Colonic mucosa (tissue), 4 donors: ENCODE data around the gene RPL27. TPM values are rescaled to one million over a fixed set of nuclear protein-coding genes. Genes with fewer than 3 reads are reported as not detected.

Source experiments
- DNase-seq: peaks from one replicate; pipeline ENCODE4 v3.0.0-alpha.2; 2020
- H3K27ac ChIP-seq: fragments of 200-600 bp; one replicate; pipeline ENCODE4 v1.8.0; 2021
- H3K27me3 ChIP-seq: fragments of 200-600 bp; one replicate; pipeline ENCODE4 v1.8.0; 2021
- H3K36me3 ChIP-seq: fragments of 200-600 bp; one replicate; pipeline ENCODE4 v1.8.0; 2021
- H3K4me1 ChIP-seq: fragments of 200-600 bp; one replicate; pipeline ENCODE4 v1.8.0; 2021; ENCODE audit warnings: mild to moderate bottlenecking
- H3K4me3 ChIP-seq: fragments of 200-600 bp; one replicate; pipeline ENCODE4 v1.8.0; 2021
- H3K9ac ChIP-seq, 2 donors: one replicate each; pipeline ENCODE4 v1.7.0; 2013; ENCODE audit warnings: control low read depth in 2 of 2, low read depth in 2 of 2, low read length in 2 of 2
- H3K9me3 ChIP-seq: fragments of 200-600 bp; one replicate; pipeline ENCODE4 v1.8.0; 2021
- CTCF ChIP-seq: fragments of 200-600 bp; IDR thresholded peaks from one replicate; pipeline ENCODE4 v1.8.0; 2022; ENCODE audit warnings: antibody characterized with exemption, mild to moderate bottlenecking
- intact Hi-C: fragments of 100-400 bp; cut with DNase I; formaldehyde crosslinking; loops from one replicate; pipeline ENCODE4 v1.14.1; 2022
- total RNA-seq, 2 donors: library from RNA; stranded (reverse); fragmentation: NEBNext Ultra II Directional in 1 of 2; extraction: Animal tissue kit (Norgen Biotek cat#: 25700) in 1 of 2; gene quantifications; one replicate each; pipeline ENCODE4 v1.2.1, GENCODE V29; 2021
- donor health status: healthy.
- donor health status: DM: no; HTN: no; CAD: no.
- donor health status: DM: no; HTN: no; CAD: no.

The RPL27 gene
- total RNA-seq, 2 donors from 2014 or later, result 707 to 851 TPM

DNA sequence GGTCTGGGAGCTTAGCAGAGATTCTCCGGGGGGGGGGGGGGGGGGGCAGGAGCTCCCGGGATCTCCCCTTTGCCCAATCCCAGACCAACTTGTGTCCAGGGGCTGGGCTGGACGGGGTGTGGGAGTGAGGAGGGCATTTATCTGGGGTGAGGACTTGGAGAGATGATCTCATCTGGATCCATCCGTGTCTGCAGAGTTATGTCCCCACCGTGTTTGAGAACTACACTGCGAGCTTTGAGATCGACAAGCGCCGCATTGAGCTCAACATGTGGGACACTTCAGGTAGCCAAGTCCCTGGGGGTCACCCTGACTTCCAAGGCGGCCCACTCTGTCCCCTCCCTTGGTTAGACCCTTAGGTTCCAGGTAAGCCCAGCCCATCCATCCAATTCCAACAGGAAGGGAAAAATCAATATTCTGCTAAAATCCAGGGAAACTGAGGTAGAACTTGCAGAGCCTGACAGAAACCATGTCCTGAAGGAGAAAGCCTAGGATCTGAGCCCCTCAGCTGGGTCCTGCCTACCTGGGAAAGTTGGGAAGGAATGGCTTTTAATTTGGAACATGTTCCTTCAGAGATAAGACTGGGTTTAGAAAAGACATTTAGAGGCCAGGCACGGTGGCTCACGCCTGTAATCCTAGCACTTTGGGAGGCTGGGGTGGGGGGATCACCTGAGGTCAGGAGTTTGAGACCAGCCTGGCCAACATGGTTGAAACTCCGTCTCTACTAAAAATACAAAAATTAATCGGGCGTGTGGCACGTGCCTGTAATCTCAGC, 27.7 kb downstream of the RPL27 start:
- no peak for DNase-seq
- H3K4me3 ChIP-seq, result no peak overlapping the region
- H3K4me1 ChIP-seq, result no peaks in the 10 kb centered on the region
- H3K9me3 ChIP-seq, result no peaks in the 10 kb centered on the region
- H3K27me3 ChIP-seq, result no peaks in the 10 kb centered on the region
- H3K36me3 ChIP-seq, result no peaks in the 10 kb centered on the region
- intact Hi-C loops, result loop anchor here (10.0 kb wide), 2 partner anchors 289 to 319 kb away; no protein-coding TSS in a partner anchor
- H3K9ac ChIP-seq, result no peak overlapping the region
- H3K27ac ChIP-seq, result no peak overlapping the region
- no peak for TF ChIP-seq CTCF

GRCh38 chr17:43026595-43026994, 28.4 kb downstream of the RPL27 start:
- Histone ChIP-seq H3K4me1 (no peaks in the 10 kb centered on the region), H3K9me3 (no peaks in the 10 kb centered on the region), H3K27ac (no peak overlapping the region), H3K36me3 (no peaks in the 10 kb centered on the region), H3K27me3 (no peaks in the 10 kb centered on the region), H3K4me3 (no peak overlapping the region), H3K9ac (no peak overlapping the region)
- TF ChIP-seq CTCF, result no peak
- DNase-seq, result no peak
- intact Hi-C loops, result loop anchor here (10.0 kb wide), 2 partner anchors 288 to 318 kb away; no protein-coding TSS in a partner anchor

- H3K4me3 ChIP-seq, result no peak overlapping the region
- H3K9ac ChIP-seq, result no peak overlapping the region
- no peak overlapping the region for H3K27ac ChIP-seq
- intact Hi-C loops, result loop anchor here (10.0 kb wide), 2 partner anchors 287 to 317 kb away; no protein-coding TSS in a partner anchor
- no peaks in the 10 kb centered on the region for H3K27me3 ChIP-seq
- no peak for TF ChIP-seq CTCF
- no peaks in the 10 kb centered on the region for H3K4me1 ChIP-seq
- no peaks in the 10 kb centered on the region for H3K36me3 ChIP-seq
- H3K9me3 ChIP-seq, result no peaks in the 10 kb centered on the region
- DNase-seq, result no peak
These were observed 29.1 kb downstream of the RPL27 start for GRCh38 chr17:43027091-43028032.

- TF ChIP-seq CTCF, result no peak
- intact Hi-C loops, result loop anchor here (10.0 kb wide), 2 partner anchors 286 to 316 kb away; no protein-coding TSS in a partner anchor
- Histone ChIP-seq H3K36me3 (no peaks in the 10 kb centered on the region), H3K4me3 (no peak overlapping the region), H3K9ac (no peak overlapping the region), H3K27ac (no peak overlapping the region), H3K27me3 (no peaks in the 10 kb centered on the region), H3K4me1 (no peaks in the 10 kb centered on the region), H3K9me3 (no peaks in the 10 kb centered on the region)
- no peak for DNase-seq
These were observed 30.1 kb downstream of the RPL27 start for GRCh38 chr17:43028221-43028861.

DNA sequence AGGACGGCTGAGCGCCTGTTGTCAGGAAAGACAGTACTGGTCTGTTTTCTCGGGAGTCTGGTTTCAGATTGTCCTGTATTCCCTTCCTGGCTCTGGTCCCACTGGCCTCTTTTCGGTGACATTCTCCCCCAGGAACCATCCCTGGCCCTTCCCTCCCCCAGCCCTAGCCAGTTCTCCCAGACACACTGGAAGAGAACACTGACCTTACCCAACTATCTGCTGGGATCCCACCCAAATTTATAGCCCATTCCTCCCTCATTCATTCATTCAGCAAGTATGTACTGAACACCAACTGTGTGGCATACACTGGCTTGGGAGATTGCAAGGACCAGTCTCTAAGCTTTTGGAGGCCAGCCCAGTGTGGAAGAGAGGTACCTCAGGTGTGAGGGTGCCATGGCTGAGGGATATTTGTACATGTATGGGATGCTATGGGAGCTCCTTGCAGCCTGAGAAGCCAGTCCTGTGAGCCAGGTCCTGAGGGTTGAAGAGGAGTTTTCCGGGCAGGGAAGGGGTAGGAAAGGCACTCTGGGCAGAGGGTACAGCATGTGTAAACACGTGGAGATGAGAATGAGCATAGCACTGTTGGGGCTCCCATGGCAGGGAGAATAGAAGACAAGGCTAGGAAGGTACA, 32.0 kb downstream of the RPL27 start:
- Histone ChIP-seq H3K36me3 (no peaks in the 10 kb centered on the region), H3K9me3 (no peaks in the 10 kb centered on the region), H3K4me1 (no peaks in the 10 kb centered on the region), H3K27ac (no peak overlapping the region), H3K9ac (no peak overlapping the region), H3K4me3 (no peak overlapping the region), H3K27me3 (no peaks in the 10 kb centered on the region)
- TF ChIP-seq CTCF, result no peak
- no peak for DNase-seq
- intact Hi-C loops, result no loop called here
